H9 (cell line): Measurements from ENCODE around the gene EFNA5. TPM values are rescaled to one million over a fixed set of nuclear protein-coding genes. Genes with fewer than 3 reads are reported as not detected.

Source experiments
- DNase-seq: peaks from one replicate; pipeline ENCODE4 v3.0.0-alpha.2; 2017
- H2AFZ ChIP-seq: one replicate; pipeline ENCODE4 v1.6.1; 2013; ENCODE audit warnings: mild to moderate bottlenecking, low read length, control low read depth, moderate library complexity
- H2AK5ac ChIP-seq: 2 replicates; pipeline ENCODE4 v1.6.1; 2013; ENCODE audit warnings: low read length, control low read depth, mixed read lengths; ENCODE audit not compliant: insufficient read length
- H2BK120ac ChIP-seq: one replicate; pipeline ENCODE4 v1.6.1; 2013; ENCODE audit warnings: low read depth, mild to moderate bottlenecking, low read length, control low read depth, inconsistent platforms; ENCODE audit not compliant: poor library complexity, severe bottlenecking
- H2BK12ac ChIP-seq: 2 replicates; pipeline ENCODE4 v1.6.1; 2013; ENCODE audit warnings: low read length, control low read depth, mixed read lengths, low read depth; ENCODE audit not compliant: insufficient read length
- H2BK15ac ChIP-seq: 2 replicates; pipeline ENCODE4 v1.6.1; 2013; ENCODE audit warnings: low read depth, low read length, control low read depth
- H2BK20ac ChIP-seq: one replicate; pipeline ENCODE4 v1.6.1; 2013; ENCODE audit warnings: low read depth, mild to moderate bottlenecking, low read length, control low read depth, inconsistent platforms; ENCODE audit not compliant: poor library complexity, severe bottlenecking
- H2BK5ac ChIP-seq: 2 replicates; pipeline ENCODE4 v1.6.1; 2013; ENCODE audit warnings: low read length, control low read depth, mixed read lengths; ENCODE audit not compliant: insufficient read length
- H3K14ac ChIP-seq: 2 replicates; pipeline ENCODE4 v1.6.1; 2013; ENCODE audit warnings: low read length, control low read depth; ENCODE audit not compliant: insufficient read depth
- H3K18ac ChIP-seq: 2 replicates; pipeline ENCODE4 v1.6.1; 2013; ENCODE audit warnings: low read depth, mild to moderate bottlenecking, mixed read lengths, low read length, control low read depth; ENCODE audit not compliant: insufficient read length
- H3K23ac ChIP-seq: 2 replicates; pipeline ENCODE4 v1.6.1; 2013; ENCODE audit warnings: low read length, control low read depth, mixed read lengths, low read depth; ENCODE audit not compliant: insufficient read length
- H3K23me2 ChIP-seq: 2 replicates; pipeline ENCODE4 v1.6.1; 2013; ENCODE audit warnings: low read depth, mild to moderate bottlenecking, mixed read lengths, low read length, control low read depth; ENCODE audit not compliant: insufficient read length, poor library complexity, severe bottlenecking
- H3K27ac ChIP-seq: 2 replicates; pipeline ENCODE4 v1.5.1; 2013; ENCODE audit warnings: low read length, control low read depth, mixed read lengths, low read depth; ENCODE audit not compliant: insufficient read length
- H3K27me3 ChIP-seq: 2 replicates; pipeline ENCODE4 v1.6.1; 2013; ENCODE audit warnings: low read length, control low read depth, inconsistent platforms; ENCODE audit not compliant: insufficient read depth
- H3K4ac ChIP-seq: 2 replicates; pipeline ENCODE4 v1.6.1; 2013; ENCODE audit warnings: low read depth, mild to moderate bottlenecking, control low read depth, inconsistent platforms, low read length, moderate library complexity
- H3K4me1 ChIP-seq: 2 replicates; pipeline ENCODE4 v1.6.1; 2013; ENCODE audit warnings: low read length, control low read depth, inconsistent platforms; ENCODE audit not compliant: insufficient read depth
- H3K4me2 ChIP-seq: 2 replicates; pipeline ENCODE4 v1.6.1; 2013; ENCODE audit warnings: low read length, control low read depth, mixed read lengths; ENCODE audit not compliant: insufficient read length, insufficient read depth
- H3K56ac ChIP-seq: 2 replicates; pipeline ENCODE4 v1.6.1; 2013; ENCODE audit warnings: low read depth, mild to moderate bottlenecking, mixed read lengths, low read length, control low read depth; ENCODE audit not compliant: insufficient read length
- H3K79me1 ChIP-seq: 2 replicates; pipeline ENCODE4 v1.6.1; 2013; ENCODE audit warnings: low read depth, mild to moderate bottlenecking, moderate library complexity, low read length, control low read depth, inconsistent platforms; ENCODE audit not compliant: insufficient read depth, poor library complexity, severe bottlenecking
- H3K79me2 ChIP-seq: 2 replicates; pipeline ENCODE4 v1.6.1; 2013; ENCODE audit warnings: low read length, control low read depth, inconsistent platforms; ENCODE audit not compliant: insufficient read depth
- H3K9ac ChIP-seq: 2 replicates; pipeline ENCODE4 v1.6.1; 2013; ENCODE audit warnings: low read length, control low read depth, mixed read lengths; ENCODE audit not compliant: insufficient read length; ENCODE audit errors: extremely low read depth
- H3K9me3 ChIP-seq: one replicate; pipeline ENCODE4 v1.6.1; 2013; ENCODE audit warnings: low read depth, low read length, inconsistent platforms; ENCODE audit not compliant: control insufficient read depth
- H3T11ph ChIP-seq: one replicate; pipeline ENCODE4 v1.6.1; 2013; ENCODE audit warnings: mild to moderate bottlenecking, low read length, control low read depth, inconsistent platforms
- H4K20me1 ChIP-seq: one replicate; pipeline ENCODE4 v1.6.1; 2013; ENCODE audit not compliant: control insufficient read depth, insufficient read length, insufficient read depth
- H4K5ac ChIP-seq: 2 replicates; pipeline ENCODE4 v1.6.1; 2013; ENCODE audit warnings: low read depth, mild to moderate bottlenecking, mixed read lengths, low read length, control low read depth; ENCODE audit not compliant: insufficient read length
- H4K8ac ChIP-seq: replicated peaks from 2 replicates; pipeline ENCODE4 v1.6.1; 2013; ENCODE audit warnings: low read length, control low read depth, mixed read lengths, low read depth; ENCODE audit not compliant: insufficient read length
- H4K91ac ChIP-seq: 2 replicates; pipeline ENCODE4 v1.6.1; 2013; ENCODE audit warnings: low read depth, mild to moderate bottlenecking, moderate library complexity, mixed read lengths, low read length, control low read depth; ENCODE audit not compliant: insufficient read length
- H3K27ac Mint-ChIP-seq, 3 experiments: 2 replicates in 2 of 3; 3 replicates in 1 of 3; pipeline ENCODE4 v1.8.0; 2020 to 2021; ENCODE audit warnings: mixed read lengths in 3 of 3, mild to moderate bottlenecking in 1 of 3, moderate library complexity in 1 of 3
- H3K27me3 Mint-ChIP-seq: 2 replicates; pipeline ENCODE4 v1.8.0; 2021; ENCODE audit warnings: low read depth, mild to moderate bottlenecking, moderate library complexity, mixed read lengths
- H3K36me3 Mint-ChIP-seq, 3 experiments: 2 replicates in 2 of 3; 3 replicates in 1 of 3; pipeline ENCODE4 v1.8.0; 2020 to 2021; ENCODE audit warnings: low read depth in 3 of 3, mixed read lengths in 3 of 3; ENCODE audit not compliant: insufficient read depth in 1 of 3
- H3K4me1 Mint-ChIP-seq, 2 experiments: 2 replicates each; pipeline ENCODE4 v1.8.0; 2020; ENCODE audit warnings: mixed read lengths in 2 of 2
- H3K4me3 Mint-ChIP-seq, 2 experiments: 2 replicates in 1 of 2; 3 replicates in 1 of 2; pipeline ENCODE4 v1.8.0; 2020 to 2021; ENCODE audit warnings: mild to moderate bottlenecking in 2 of 2, mixed read lengths in 2 of 2, moderate library complexity in 1 of 2
- H3K9me3 Mint-ChIP-seq, 2 experiments: 2 replicates in 1 of 2; 3 replicates in 1 of 2; pipeline ENCODE4 v1.8.0; 2020; ENCODE audit warnings: mild to moderate bottlenecking in 2 of 2, mixed read lengths in 2 of 2, moderate library complexity in 1 of 2
- CTCF ChIP-seq: fragments of 200-600 bp; sonication (generic); conservative IDR thresholded peaks from 3 replicates; pipeline ENCODE4 v1.8.0; 2021; ENCODE audit warnings: antibody characterized with exemption, mild to moderate bottlenecking
- WGBS: extraction: QIAGEN DNeasy Blood & Tissue Kit; methylation state at CpG from one replicate; pipeline ENCODE4 v1.1.7; 2013; ENCODE audit warnings: missing lambda C conversion rate, low lambda C conversion rate, mixed read lengths; ENCODE audit not compliant: insufficient read length; ENCODE audit errors: extremely low coverage; 5-methylcytosine and 5-hydroxymethylcytosine counted together
- total RNA-seq: library from RNA; stranded (reverse); gene quantifications from 2 replicates; pipeline ENCODE4 v1.2.1, GENCODE V29; 2021

The EFNA5 gene
- total RNA-seq, 1 experiment from 2014 or later, result 20.4 TPM

DNA sequence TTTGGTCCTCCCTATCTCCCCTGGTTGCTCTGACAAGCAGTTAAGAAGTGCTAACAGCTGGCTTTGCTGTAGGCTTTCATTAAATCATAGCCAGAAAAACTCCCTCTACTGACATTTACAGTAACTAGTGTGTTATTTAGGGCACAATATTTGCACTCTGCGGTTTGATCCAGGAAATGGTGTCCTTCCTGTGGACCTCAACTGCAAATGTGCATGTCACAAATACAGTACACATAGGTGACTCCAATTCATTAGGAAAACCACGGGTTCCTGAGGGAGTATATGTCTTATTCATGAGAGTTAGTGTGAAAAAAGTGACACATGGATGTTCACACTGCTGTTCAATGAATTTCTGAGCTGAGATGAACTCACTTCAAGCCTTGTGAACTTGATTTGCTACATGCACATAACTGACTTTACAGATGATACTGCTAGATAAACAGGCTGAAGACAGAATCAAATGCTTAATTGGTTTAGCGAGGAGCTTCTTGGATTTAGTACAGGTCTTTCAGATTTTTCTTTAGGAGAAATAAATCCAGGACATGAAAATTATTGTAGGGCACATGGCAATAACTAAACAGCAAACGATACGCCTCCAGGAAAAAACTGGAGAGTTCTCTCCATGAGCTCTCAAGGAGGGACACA is 281.5 kb downstream of the EFNA5 start:
- peaks cover 2% of the 10 kb centered on the region; the same call in 1 of the 2 replicates for H3K4me1 ChIP-seq
- H2AFZ ChIP-seq, result no peak overlapping the region
- no peak overlapping the region for H4K91ac ChIP-seq
- H3K27ac ChIP-seq, result no peak overlapping the region
- H4K20me1 ChIP-seq, result no peaks in the 10 kb centered on the region
- Mint-ChIP-seq H3K4me1 (peaks cover 50 to 58% of the 10 kb centered on the region in 2 experiments), H3K36me3 (peaks cover 0 to 4% (median 0%) of the 10 kb centered on the region in 3 experiments; a peak in 1 of 7 replicates), H3K27ac (peak overlapping the region in 1 of 3 experiments; percentile 72; a peak in 2 of 7 replicates), H3K27me3 (no peaks in the 10 kb centered on the region; the same call in 1 of the 2 replicates), H3K4me3 (no peak overlapping the region), H3K9me3 (no peaks in the 10 kb centered on the region)
- H3K56ac ChIP-seq, result no peak overlapping the region
- H2BK12ac ChIP-seq, result no peak overlapping the region
- H2BK5ac ChIP-seq, result no peak overlapping the region
- H2BK120ac ChIP-seq, result no peak overlapping the region
- WGBS, result no CpG with 5 or more reads among the region's 5 CpGs
- H3K79me2 ChIP-seq, result no peaks in the 10 kb centered on the region
- no peaks in the 10 kb centered on the region for H3K27me3 ChIP-seq
- no peak for DNase-seq
- H3K23me2 ChIP-seq, result no peaks in the 10 kb centered on the region
- H2BK20ac ChIP-seq, result no peak overlapping the region
- no peaks in the 10 kb centered on the region for H3K9me3 ChIP-seq
- H3K9ac ChIP-seq, result no peak overlapping the region
- no peak overlapping the region for H4K5ac ChIP-seq
- no peak overlapping the region for H3K23ac ChIP-seq
- H3T11ph ChIP-seq, result no peak overlapping the region
- H2BK15ac ChIP-seq, result no peak overlapping the region
- H3K4me2 ChIP-seq, result no peak overlapping the region
- H3K4ac ChIP-seq, result no peak overlapping the region
- H3K18ac ChIP-seq, result no peak overlapping the region
- no peak overlapping the region for H2AK5ac ChIP-seq
- no peak for TF ChIP-seq CTCF
- H3K79me1 ChIP-seq, result no peaks in the 10 kb centered on the region
- no peak overlapping the region for H3K14ac ChIP-seq
- H4K8ac ChIP-seq, result no peak overlapping the region
